Transverse colon (tissue), 4 donors: Measurements from ENCODE around the gene TBC1D9B. TPM values are rescaled to one million over a fixed set of nuclear protein-coding genes. Genes with fewer than 3 reads are reported as not detected.

ENCODE experiments used
- DNase-seq: peaks from one replicate; pipeline ENCODE4 v3.0.0-alpha.2; 2019
- H3K27ac ChIP-seq, 4 donors: fragments of 200-600 bp; sonication (generic); 2 replicates each; pipeline ENCODE4 v1.5.1; 2016 to 2018; ENCODE audit warnings: inconsistent platforms in 4 of 4
- H3K27me3 ChIP-seq: fragments of 200-600 bp; sonication (generic); 2 replicates; pipeline ENCODE4 v1.5.1; 2017; ENCODE audit warnings: inconsistent platforms
- H3K36me3 ChIP-seq, 4 donors: fragments of 200-600 bp; sonication (generic); 2 replicates each; pipeline ENCODE4 v1.5.1; 2017 to 2019; ENCODE audit warnings: inconsistent platforms in 4 of 4
- H3K4me1 ChIP-seq, 4 donors: fragments of 200-600 bp; sonication (generic); 2 replicates each; pipeline ENCODE4 v1.5.1; 2017 to 2020; ENCODE audit warnings: inconsistent platforms in 4 of 4
- H3K4me3 ChIP-seq, 4 donors: fragments of 200-600 bp; sonication (generic); 1 replicate in 1 of 4; 2 replicates in 3 of 4; pipeline versions ENCODE4 v1.5.1 to v1.6.1; 2017 to 2019; ENCODE audit warnings: inconsistent platforms in 4 of 4
- H3K9me3 ChIP-seq, 2 donors: fragments of 200-600 bp; sonication (generic); 2 replicates each; pipeline ENCODE4 v1.5.1; 2017 to 2019; ENCODE audit warnings: inconsistent platforms in 2 of 2
- CTCF ChIP-seq, 5 experiments: fragments of 200-600 bp in 3 of 5; fragments of 450-650 bp in 2 of 5; sonication (generic) in 3 of 5; IDR thresholded peaks; 1 replicate in 2 of 5; 2 replicates in 3 of 5; pipeline ENCODE4 v1.5.1; 2016 to 2017; ENCODE audit warnings: antibody characterized with exemption in 5 of 5, inconsistent platforms in 3 of 5, mild to moderate bottlenecking in 2 of 5, moderate library complexity in 1 of 5
- EP300 ChIP-seq: sonication (generic); formaldehyde crosslinking; IDR thresholded peaks from one replicate; pipeline ENCODE4 v1.6.1; 2017; ENCODE audit warnings: antibody characterized with exemption, low read depth
- POLR2A ChIP-seq: fragments of 450-650 bp; IDR thresholded peaks from one replicate; pipeline ENCODE4 v1.6.1; 2016; ENCODE audit warnings: antibody characterized with exemption, mild to moderate bottlenecking, moderate library complexity
- POLR2AphosphoS5 ChIP-seq, 3 donors: sonication (generic); formaldehyde crosslinking; IDR thresholded peaks; one replicate each; pipeline ENCODE4 v1.6.1; 2016; ENCODE audit warnings: antibody characterized with exemption in 3 of 3
- WGBS, 2 donors: methylation state at CpG; one replicate each; pipeline ENCODE4 v1.1.5; 2018; ENCODE audit warnings: low coverage in 1 of 2; 5-methylcytosine and 5-hydroxymethylcytosine counted together
- in situ Hi-C, 4 donors: fragments of 200-750 bp; cut with MboI; loops; one replicate each; pipeline versions ENCODE4 v1.15.0 to v1.15.1; 2017; ENCODE audit warnings: low sequenced_read_pairs in 3 of 4, low pct_ligation_motif_present in 1 of 4, low pct_unique_long_range_greater_than_20kb in 1 of 4
- intact Hi-C: fragments of 100-400 bp; cut with DNase I; formaldehyde crosslinking; loops from one replicate; pipeline ENCODE4 v1.15.1; 2023; ENCODE audit warnings: low total_unique reads
- total RNA-seq, 4 donors: library from RNA; depleted of rRNA; stranded (reverse); fragments of >200 nt; gene quantifications; one replicate each; pipeline ENCODE4 v1.1.0, GENCODE V29; 2016

TBC1D9B gene
- total RNA-seq, 4 donors from 2014 or later: 90.5 to 178 (median 127) TPM

GRCh38 chr5:179833056-179833708 is 74.5 kb downstream of the TBC1D9B start:
- Histone ChIP-seq H3K36me3 (peaks cover 0 to 85% (median 43%) of the 10 kb centered on the region in 4 donors), H3K4me3 (no peak overlapping the region), H3K4me1 (peaks cover 0 to 8% (median 3%) of the 10 kb centered on the region in 4 donors), H3K27ac (no peak overlapping the region), H3K9me3 (no peaks in the 10 kb centered on the region), H3K27me3 (no peaks in the 10 kb centered on the region)
- in situ Hi-C loops (no loop called here), intact Hi-C loops (no loop called here)
- TF ChIP-seq EP300: no peak
- no peak for TF ChIP-seq CTCF (IDR thresholded peaks at IDR 0.05)
- no peak for TF ChIP-seq POLR2A
- TF ChIP-seq POLR2AphosphoS5 (IDR thresholded peaks at IDR 0.05): no peak
- 92% methylated on average over 23 of the region's 23 CpGs; no CpG with 5 or more reads in 1 of the 2 donors for WGBS, 2 donors
- no peak for DNase-seq

GRCh38 chr5:179832039-179832745 is 75.5 kb downstream of the TBC1D9B start:
- Histone ChIP-seq H3K27ac (no peak overlapping the region), H3K27me3 (no peaks in the 10 kb centered on the region), H3K36me3 (peaks cover 0 to 78% (median 38%) of the 10 kb centered on the region in 4 donors), H3K4me1 (peaks cover 2 to 18% (median 12%) of the 10 kb centered on the region in 4 donors), H3K4me3 (no peak overlapping the region), H3K9me3 (no peaks in the 10 kb centered on the region)
- DNase-seq: no peak
- TF ChIP-seq POLR2AphosphoS5 (IDR thresholded peaks at IDR 0.05): no peak
- TF ChIP-seq EP300: no peak
- no peak for TF ChIP-seq CTCF (IDR thresholded peaks at IDR 0.05)
- no peak for TF ChIP-seq POLR2A
- intact Hi-C loops: no loop called here
- WGBS, 2 donors: 94 to 100% methylated on average over 1 to 20 of the region's 20 CpGs
- in situ Hi-C loops: no loop called here

GRCh38 chr5:179830818-179831468 is 76.8 kb downstream of the TBC1D9B start:
- in situ Hi-C loops (no loop called here), intact Hi-C loops (no loop called here)
- WGBS, 2 donors: 92 to 95% methylated on average over 5 to 7 of the region's 7 CpGs
- H3K27me3 ChIP-seq: no peaks in the 10 kb centered on the region
- H3K4me1 ChIP-seq: peaks cover 10 to 23% (median 21%) of the 10 kb centered on the region in 4 donors
- H3K4me3 ChIP-seq: no peak overlapping the region
- H3K27ac ChIP-seq: no peak overlapping the region
- H3K9me3 ChIP-seq: no peaks in the 10 kb centered on the region
- no peak for DNase-seq
- TF ChIP-seq POLR2A (no peak), EP300 (no peak), CTCF (IDR thresholded peaks at IDR 0.05) (no peak), POLR2AphosphoS5 (IDR thresholded peaks at IDR 0.05) (no peak)
- H3K36me3 ChIP-seq: peaks cover 0 to 69% (median 35%) of the 10 kb centered on the region in 4 donors

- H3K27me3 ChIP-seq: no peaks in the 10 kb centered on the region
- 88 to 89% methylated on average over 4 to 7 of the region's 7 CpGs for WGBS, 2 donors
- intact Hi-C loops: no loop called here
- H3K4me1 ChIP-seq: peaks cover 14 to 33% (median 31%) of the 10 kb centered on the region in 4 donors
- no peak overlapping the region for H3K27ac ChIP-seq
- no peak overlapping the region for H3K4me3 ChIP-seq
- TF ChIP-seq EP300 (no peak), CTCF (IDR thresholded peaks at IDR 0.05) (no peak), POLR2AphosphoS5 (IDR thresholded peaks at IDR 0.05) (peak in 1 of 3 donors; percentile 15), POLR2A (no peak)
- DNase-seq: no peak
- in situ Hi-C loops: no loop called here
- no peaks in the 10 kb centered on the region for H3K9me3 ChIP-seq
- peaks cover 0 to 74% (median 36%) of the 10 kb centered on the region in 4 donors for H3K36me3 ChIP-seq
Observed at GRCh38 chr5:179829732-179830435, 77.8 kb downstream of the TBC1D9B start.
